GM21717 (cell line): ENCODE measurements around the gene CCZ1.
"Not testable (repeated sequence)": the region's sequence is repeated elsewhere in the genome, so short reads cannot be mapped to it uniquely, and the experiment has no call there.

Source experiments
- ATAC-seq: cut with Tn5 transposase; IDR thresholded peaks from one replicate; pipeline ENCODE4 v1.9.1; 2021; ENCODE audit warnings: mild to moderate bottlenecking, moderate library complexity; ENCODE audit not compliant: unreplicated experiment

CCZ1 gene

GRCh38 chr7:5904726-5905125 is 6.2 kb downstream of the CCZ1 start:
- ATAC-seq = not testable (repeated sequence)

DNA sequence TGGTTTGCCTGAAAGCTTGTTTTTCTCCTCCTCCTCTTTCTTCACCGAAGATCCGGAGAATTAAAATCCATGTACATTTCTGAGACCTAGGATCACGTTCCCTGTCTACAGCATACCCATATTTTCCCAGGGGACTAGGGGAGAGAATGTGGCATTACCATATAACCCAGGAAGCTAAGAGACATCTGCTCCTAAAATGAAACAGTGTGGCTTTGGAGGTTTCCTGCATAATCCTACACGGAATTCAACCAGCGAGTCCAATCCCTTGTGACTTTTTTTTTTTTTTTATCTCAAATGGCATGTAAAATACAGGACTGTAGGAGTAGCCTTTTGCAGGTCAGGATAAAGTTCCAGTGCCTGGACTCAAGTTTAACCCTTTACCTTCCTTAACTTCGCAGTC is 10.3 kb downstream of the CCZ1 start:
- ATAC-seq = not testable (repeated sequence)

- ATAC-seq = not testable (repeated sequence)
Observed at GRCh38 chr7:5916529-5916928, 18.0 kb downstream of the CCZ1 start.

- ATAC-seq = not testable (repeated sequence)
Observed at GRCh38 chr7:5924180-5924579, 25.6 kb downstream of the CCZ1 start.

DNA sequence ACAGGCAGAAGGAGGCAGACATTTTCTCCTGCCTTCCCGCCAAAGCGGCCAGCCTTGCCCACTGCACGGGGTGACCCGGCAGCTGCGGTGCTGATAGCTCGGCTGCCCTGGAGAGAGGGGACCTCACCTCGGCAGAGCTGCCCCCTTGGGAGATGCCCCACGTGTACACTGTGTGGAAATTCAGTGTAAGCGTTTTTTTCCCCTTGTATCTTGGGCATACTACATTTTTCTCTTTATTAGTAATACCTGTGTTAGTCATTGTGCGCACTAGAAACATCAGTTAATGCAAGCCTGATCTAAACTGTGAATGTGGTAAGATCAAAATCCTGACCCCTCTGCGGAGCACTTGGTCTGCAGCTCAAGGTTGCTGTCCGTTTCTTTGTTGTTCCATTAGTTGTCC is 26.1 kb downstream of the CCZ1 start:
- ATAC-seq = not testable (repeated sequence)

DNA sequence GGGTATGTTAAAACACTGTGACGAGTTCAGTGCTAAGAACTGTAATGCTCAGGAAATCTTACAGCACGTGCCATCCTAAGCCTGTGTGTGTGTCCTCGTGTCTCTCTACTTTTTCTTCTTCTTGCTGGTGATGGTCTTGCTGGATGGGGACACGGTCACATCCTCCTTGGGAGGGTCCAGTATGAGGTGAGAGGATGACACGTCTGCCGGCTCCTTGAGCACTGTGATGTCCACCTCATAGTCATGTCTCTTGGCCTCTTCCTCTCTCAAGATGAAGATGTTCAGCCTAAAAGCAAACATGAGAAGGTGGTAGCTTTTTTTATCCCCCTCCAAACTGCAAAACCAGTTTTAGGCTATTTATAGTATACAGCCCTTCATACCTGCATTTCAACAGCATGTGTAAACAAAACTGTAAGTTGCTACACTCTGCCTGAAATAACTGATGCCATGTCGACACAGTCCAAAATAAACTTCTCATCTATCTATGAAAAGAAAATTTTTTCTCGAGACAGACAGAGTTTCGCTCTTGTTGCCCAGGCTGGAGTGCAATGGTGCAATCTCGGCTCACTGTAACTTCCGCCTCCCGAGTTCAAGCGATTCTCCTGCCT is 27.8 kb downstream of the CCZ1 start:
- ATAC-seq = not testable (repeated sequence)

GRCh38 chr7:5930290-5930689 is 31.8 kb downstream of the CCZ1 start:
- not testable (repeated sequence) for ATAC-seq

GRCh38 chr7:5931250-5931649 is 32.7 kb downstream of the CCZ1 start:
- not testable (repeated sequence) for ATAC-seq

- ATAC-seq = not testable (repeated sequence)
Observed at GRCh38 chr7:5931905-5932644, 33.5 kb downstream of the CCZ1 start.

- ATAC-seq = not testable (repeated sequence)
Observed at GRCh38 chr7:5934945-5935450, 36.5 kb downstream of the CCZ1 start.

GRCh38 chr7:5963205-5963604 is 64.7 kb downstream of the CCZ1 start:
- not testable (repeated sequence) for ATAC-seq

DNA sequence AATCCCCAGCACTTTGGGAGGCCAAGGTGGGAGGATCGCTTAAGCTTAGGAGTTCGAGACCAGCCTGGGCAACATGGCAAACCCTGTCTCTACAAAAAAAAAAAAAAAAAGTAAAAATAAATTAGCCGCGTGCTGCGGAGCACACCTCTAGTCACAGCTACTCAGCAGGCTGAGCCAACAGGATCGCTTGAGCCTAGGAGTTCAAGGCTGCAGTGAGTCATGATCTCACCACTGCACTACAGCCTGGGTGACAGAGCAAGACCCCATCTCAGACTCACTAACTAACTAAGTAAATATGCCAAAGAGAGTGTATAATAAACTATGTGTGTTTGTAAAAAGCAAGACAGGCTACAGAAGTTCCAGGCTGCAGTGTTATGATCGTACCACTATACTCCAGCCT is 65.3 kb downstream of the CCZ1 start:
- ATAC-seq = not testable (repeated sequence)

- not testable (repeated sequence) for ATAC-seq
Observed at GRCh38 chr7:5970347-5970911, 71.9 kb downstream of the CCZ1 start, which contains the start of gene RSPH10B. TSS of gene RSPH10B (minus strand) at chr7:5970689. CDS start at chr7:5967116, 3,573 bp downstream.

DNA sequence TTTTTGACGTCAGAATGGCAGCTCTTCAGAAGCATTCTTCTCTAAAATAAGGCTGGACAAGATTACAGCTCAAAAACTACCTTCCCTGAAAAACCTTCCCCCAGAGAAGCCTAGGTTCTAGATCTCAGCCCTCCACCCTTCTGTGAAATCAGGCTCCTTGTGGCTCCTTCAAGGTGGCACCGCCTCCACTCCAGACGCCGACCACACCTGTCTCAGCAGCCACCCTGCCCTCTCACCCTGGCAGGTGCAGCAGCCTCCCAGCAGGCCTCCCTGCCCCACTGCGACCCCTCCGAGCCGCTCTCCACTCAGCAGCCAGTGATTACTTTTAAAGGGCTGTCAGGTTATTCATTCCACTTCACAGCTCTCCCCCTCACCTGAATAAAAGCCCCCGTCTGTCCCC is 75.0 kb downstream of the CCZ1 start:
- ATAC-seq = not testable (repeated sequence)
